Measurements from ENCODE around the gene IL21R.
"Not testable (repeated sequence)": the region's sequence is repeated elsewhere in the genome, so short reads cannot be mapped to it uniquely, and the experiment has no call there.

The IL21R gene

DNA sequence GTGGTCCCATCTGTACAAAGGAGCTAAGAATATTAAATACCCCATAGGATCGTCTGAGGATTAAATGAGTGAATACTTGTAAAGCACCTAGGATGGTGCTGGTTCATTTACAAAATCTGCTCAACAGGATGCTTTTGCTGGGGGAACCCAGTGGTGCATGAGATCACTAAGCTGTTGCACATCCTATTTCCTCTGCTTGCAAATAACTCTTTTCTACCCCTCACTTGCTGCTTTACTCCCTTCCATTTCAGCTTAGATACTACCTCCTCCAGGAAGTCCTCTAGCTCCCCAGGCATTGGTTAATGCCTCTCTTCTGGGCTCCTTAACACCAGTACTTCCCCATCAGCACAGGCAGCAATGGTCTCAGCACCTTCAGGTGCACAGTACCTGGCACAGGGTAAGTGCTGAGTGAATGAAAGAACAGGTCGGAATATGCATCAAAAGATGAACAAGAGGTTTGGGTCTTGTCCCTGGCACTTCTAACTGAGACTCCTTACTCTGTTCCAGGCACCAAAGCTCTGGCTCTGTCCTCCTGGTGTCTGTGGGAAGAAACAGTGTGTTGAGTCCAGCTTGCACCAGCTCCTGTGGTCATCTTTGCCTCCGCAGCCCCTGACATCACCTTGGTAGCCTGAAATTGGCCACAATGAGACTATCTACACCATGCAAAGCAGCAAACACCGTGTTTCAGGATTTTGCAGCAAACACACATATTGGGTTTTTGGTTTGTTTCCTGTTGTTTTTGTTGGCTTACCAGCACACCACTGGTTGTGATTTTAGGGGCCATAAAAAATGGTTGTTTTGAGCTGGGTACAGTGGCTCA is 24.1 kb upstream of the IL21R start:
- no peak for DNase-seq

DNA sequence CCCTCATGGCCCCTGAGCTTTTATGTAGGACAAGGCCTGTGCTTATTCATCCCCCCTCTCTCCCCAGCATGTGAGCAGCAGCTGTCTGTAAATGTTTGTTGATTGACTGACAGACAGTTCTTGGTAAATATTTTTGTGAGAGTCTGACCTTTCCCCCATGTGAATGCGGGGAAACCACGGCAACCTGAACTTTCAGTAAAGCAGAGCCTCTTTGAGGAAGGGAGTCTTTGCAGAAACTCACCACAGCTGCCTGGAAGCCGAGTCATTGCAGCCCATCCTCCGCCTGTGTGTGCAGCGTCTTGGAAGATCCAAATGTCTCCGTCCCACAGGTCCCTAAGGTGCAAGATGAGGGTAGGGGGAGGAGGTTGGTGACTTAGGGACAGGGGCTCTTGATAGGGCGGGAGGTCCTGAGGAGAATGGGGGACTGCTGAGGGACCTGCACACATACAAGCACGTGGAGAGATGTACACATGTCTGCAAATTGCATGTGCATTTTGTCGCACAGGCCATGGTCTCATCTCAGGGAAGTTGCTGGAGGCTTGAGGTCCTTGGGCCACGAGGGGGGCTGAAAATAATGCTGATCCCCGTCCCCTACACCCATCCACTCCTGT is 23.0 kb upstream of the IL21R start:
- DNase-seq = no peak

DNA sequence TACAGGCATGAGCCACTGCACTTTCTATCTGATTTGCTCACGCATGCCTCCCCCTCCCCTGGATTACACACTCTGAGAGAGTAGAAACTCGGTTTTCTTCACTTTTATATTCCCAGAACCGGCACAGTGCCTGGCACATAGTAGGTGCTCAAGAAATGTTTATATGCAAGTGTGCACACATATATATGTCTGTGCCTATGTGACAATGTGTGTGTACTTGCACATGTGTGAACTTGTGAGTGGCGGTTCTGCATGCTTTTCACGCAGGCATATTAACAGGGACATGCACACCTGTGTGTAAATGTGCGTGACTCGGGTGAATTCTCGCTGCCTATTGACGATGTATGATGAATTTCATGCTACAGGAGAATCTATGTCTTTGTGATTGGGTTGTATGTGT is 22.1 kb upstream of the IL21R start:
- no peak for DNase-seq

DNA sequence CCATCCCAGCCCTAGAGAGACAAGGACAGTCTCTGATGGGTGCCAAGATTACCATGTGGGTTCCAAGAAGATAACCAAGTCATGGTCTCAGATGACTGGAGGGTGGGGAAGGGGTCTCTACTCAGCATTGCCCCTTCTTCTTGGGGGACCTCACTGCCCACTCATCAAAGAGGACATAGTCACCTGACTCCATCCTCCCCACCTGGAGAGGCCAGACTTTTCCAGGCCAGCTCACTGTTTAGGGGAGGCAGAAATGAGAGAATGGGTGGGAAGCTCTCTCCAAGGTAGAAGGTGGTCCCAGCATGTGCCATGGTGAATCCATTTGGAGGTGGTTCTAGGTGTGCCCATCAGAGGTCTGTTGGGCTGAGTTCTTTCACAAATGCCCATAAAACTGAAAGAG is 20.7 kb upstream of the IL21R start:
- DNase-seq = no peak

DNA sequence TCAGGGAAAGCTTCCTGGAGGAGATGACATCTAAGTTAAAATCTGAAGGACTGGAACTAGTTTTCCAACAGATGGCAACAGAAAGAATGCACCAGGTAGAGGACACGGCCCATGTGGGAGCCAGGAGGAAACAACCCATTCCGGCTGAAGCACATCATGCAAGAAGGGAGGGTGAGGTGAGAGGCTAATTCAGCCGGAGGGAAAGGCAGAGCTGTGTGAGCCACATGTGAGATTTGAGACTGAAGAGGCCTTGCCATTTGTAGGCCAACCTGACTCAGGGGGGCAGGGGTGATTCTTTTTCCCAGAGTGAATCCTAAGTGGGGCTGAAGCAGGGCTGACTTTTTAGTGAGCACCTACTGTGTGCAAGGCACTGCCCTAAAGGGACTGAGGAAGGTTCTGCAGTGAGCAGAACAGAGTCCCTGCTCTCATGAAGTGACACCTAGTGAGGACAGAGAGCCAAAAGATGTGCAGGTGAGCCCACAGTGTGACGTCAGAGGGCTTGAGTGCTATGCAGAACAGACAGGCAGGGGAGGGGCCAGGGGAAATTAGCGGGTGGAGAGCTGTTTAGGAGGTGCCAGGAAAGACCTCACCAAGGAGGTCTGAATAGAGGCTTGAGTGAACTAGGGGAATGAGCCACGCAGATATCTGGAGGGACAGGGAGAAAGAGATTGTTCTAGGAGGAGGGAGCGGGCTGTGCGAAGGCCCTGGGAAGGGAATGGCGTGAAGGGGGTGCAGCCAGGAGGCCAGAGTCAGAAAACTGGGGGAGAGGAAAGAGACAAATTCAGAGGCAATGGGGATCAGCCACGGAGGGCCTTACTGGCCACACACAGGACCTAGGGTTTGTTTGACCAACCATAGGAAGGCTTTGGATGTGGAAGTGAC is 19.8 kb upstream of the IL21R start:
- peak; percentile 41 to 52 for DNase-seq

DNA sequence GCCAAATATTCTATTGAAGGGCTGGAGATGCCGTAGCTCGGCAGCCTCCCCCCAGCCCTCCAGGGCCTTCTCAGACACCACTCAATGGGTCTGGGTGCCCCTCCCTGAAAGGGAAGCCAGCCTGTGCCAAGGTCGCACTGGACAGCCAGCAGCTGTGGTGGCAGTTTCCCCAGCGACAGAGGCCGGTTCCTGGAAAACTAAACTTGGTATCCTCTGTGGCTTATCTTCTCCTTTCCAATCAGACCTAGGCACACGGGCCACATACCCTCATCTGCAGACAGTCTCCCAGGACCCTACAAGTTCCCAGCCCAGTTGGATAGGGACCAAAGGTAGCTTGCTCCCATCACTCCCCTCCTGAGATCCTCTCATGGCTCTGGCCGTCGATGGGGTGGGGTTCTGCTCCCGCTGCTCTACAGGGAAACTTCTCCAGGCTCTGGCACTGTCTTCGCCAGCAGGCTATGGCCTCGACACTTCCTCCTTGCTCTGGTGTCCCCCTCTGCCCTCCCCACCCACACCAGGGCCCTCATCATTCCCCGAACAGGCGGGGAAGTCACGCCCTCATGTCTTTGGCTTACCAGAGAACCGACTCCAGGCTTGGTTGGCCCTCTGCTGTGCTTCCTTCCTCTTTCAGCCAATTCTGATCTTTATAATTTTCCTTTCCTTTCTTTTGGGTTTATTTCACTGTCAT is 18.3 kb upstream of the IL21R start:
- no peak for DNase-seq

DNA sequence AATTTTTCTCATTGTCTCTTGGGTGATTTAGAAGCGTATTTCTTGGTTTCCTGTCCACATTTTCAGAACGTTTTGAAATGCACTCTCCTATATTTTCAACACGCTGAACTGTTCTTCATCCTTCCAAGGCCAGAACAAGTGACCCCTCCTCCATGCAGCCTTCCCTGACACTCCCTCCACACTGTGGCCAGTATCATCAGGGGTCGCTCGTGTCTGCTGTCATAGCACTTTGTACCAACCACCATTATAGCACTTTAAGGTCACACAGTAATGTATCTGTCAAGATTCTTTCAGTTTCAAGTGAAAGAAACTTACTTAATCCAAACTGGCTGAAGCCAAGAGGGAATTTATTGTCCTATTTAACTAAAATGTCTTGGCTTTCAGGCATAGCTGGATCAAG is 17.5 kb upstream of the IL21R start:
- DNase-seq = no peak

DNA sequence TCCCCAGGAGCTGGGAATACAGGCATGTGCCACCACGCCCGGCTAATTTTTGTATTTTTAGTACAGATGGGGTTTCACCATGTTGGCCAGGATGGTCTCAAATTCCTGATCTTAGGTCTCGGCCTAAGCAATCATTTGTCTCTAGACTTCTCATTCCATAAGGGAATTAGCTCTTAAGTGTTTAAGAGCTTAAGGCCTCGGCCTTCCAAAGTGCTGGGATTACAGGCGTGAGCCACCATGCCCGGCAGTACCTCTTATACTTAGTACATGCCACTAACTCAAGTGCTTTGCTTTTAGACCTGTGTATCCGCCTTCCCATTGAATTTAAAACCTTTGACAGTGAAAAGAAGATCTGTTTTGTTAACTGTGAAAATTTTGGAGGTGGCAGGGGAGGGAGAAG is 16.6 kb upstream of the IL21R start:
- DNase-seq = no peak

DNA sequence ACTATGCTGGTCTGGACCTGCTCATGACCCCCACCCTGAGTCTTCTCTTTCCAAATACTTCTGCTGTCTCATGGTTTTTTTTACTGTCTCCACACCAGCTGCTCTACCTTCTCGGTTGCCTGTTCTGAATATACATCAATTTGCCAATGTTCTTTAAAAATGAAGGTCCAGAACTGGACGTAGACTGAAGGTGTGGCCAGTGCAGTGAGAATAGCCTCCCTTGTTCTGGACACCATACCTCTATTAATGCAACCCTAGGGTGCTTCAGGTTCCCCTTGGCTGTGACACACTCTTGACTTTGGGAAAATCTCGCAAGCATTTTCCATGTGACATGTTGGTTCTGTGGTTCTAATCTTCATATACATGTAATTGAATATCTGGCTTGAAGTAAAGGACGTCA is 15.3 kb upstream of the IL21R start:
- DNase-seq = no peak

DNA sequence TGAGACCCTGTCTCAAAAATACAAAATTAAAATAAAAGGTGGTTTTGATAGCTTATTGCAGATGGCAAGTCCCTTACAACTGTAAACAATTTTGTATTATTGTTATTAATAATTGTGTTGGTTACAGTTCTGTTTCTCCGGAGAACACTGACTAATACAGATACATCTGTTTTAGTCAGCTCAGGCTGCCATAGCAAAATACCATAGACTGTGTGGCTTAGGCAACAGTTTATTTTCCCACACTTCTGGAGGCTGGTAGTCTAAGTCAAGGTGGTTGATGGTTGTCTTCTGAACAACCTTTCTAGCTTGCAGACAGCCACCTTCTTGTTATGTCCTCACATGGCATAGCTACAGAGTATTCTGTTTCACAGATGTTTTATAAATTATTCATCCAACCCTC is 14.2 kb upstream of the IL21R start:
- no peak for DNase-seq

DNA sequence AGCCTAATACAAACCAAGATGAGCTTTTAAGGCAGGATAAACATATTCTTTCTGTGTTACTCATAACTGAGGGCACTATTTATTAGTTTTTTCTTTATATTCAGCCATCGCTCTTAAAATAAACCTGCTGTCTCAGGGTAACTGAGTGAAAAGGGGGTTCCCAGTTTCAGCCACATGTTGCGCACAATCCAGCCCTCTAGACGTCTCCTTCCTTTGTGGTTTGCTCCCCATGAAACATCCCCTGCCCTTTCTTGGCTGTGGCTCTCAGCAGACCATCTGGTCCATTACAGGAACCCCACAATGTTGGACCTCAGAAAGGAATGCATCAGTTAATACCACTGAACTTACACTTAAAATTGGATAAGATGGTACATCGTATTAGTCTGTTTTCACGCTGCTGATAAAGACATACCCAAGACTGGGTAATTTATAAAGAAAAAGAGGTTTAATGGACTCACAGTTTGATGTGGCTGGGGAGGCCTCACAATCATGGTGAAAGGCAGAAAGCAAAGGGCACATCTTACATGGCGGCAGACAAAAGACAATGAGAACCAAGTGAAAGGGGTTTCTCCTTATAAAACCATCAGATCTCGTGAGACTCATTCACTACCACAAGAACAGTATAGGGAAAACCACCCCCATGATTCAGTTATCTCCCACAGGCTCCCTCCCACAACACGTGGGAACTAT is 12.6 kb upstream of the IL21R start:
- DNase-seq = no peak

DNA sequence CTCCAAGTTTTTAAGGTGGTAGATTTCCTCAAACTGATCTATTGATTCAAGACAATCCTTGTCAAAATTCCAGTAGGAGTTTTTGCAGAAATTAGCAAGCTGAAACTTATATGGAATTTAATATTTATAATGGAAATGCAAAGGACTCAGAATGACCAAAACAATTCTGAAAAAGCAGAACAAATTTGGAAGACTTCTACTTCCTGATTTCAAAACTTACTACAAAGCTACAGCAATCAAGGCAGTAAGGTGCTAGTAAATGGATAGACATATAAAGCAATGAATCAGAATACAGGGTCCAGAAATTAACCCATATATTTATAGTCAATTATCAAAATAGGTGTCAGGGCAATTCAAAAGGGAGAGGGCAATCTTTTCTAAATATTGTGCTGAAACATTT is 11.8 kb upstream of the IL21R start:
- DNase-seq = no peak

DNA sequence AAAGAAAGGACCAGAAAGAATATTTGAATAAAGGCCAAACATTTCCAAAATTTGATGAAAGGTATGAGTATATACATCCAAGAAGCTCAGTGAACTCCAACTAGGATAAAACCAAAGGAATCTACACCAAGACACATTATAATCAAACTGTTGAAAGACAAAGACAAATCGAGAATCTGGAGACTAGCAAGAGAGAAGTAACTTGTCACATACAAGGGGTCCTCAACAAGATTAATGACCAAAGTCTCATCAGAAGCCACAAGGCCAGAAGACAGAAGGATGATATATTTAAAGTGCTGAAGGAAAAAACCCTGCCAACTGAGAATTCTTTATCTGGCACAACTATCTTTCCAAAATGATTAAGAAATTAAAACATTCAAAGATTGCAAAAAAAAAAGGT is 9.3 kb upstream of the IL21R start:
- DNase-seq = no peak

DNA sequence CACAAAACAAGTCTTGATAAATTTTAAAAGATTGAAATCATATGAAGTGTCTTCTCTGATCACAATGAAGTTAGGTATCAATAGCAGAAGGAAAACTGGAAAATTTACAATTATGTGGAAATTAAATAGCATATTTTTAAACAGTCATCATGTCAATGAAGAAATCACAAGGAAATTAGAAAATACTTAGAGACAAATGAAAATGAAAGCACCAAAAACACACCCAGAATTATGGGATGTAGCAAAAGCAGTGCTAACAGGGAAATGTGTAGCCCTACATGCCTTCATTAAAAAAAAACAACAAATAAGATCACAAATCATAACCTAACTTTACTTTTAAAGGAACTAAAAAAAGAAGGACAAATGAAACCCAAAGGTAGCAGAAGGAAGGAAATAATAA is 7.5 kb upstream of the IL21R start:
- DNase-seq = no peak

DNA sequence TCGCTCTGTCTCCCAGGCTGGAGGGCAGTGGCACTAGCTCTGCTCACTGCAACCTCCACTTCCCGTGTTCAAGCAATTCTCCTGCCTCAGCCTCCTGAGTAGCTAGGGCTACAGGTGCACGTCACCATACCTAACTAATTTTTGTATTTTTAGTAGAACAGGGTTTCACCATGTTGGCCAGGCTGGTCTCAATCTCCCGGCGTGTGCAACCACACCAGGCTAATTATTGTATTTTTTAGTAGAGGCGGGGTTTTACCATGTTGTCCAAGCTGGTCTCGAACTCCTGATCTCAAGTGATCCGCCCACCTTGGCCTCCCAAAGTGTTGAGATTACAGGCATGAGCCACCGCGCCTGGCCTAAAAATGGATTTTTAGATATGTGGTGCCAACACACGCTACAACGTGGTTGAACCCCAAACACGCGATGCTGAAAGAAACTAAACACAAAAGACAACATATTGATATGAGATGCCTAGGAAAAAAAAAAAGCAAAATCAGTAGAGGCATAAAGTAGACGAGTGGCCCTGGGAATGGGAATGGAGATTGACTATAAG is 3.6 kb upstream of the IL21R start:
- not testable (repeated sequence) for DNase-seq

DNA sequence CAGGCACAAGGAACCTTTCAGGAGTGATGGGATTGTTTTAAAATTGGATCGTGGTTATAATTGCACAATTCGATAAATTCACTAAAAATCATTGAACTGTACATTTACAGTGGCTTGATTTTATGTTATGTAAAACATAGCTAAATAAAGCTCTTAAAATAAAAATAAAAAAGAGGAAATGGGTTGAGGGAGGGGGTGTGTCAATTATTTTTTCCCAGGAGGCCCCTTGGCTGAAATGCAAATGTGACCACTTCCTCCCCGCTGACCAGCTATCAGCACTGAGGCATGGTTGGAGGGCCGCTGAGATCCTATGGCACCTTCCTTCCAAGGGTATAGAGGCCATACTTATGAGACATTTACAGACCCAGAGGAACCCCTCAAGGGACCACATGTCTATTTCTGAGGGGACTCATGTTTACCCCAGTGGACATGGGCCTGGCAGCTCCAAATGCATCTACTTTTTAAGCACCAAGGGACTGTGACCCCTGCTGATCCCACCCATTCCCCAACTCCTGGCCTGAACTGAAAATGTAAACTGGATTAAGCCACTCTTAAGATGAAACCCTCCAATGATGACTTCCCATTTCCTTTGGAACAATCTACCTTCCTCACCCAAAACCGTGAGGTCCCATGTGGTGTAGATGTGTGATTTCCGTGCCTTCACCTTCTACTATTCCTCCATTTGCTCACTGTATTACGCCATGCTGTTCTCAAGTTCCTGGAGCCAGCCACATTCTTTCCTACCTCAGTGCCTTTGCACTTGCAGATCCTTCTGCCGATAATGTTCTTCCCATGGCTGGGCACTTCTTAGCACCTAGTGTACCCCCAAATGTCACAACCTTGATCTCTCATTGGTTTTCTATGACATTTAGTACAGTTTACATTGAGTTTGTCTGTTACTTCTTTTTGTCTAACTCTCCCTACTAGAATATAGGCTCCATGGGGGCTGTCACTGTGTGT is 2.8 kb upstream of the IL21R start:
- no peak for DNase-seq

DNA sequence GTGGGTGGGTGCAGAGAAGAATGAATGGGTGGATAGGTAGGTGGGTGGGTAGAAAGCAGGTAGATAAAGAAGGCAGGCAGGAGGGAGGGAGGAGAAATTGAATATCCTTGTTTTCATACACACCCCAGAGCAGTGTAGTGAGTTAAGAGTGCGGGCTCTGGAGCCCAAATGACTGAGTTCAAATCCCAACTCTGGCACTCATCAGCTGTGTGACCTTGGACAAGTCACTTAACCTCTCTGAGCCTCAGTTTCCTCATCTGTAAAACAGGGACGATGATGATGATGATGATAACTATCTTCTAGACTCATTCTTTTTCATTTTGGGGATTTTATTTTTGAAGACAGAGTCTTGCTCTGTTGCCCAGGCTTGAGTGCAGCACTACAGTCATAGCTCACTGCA is 2.0 kb upstream of the IL21R start:
- no peak for DNase-seq

DNA sequence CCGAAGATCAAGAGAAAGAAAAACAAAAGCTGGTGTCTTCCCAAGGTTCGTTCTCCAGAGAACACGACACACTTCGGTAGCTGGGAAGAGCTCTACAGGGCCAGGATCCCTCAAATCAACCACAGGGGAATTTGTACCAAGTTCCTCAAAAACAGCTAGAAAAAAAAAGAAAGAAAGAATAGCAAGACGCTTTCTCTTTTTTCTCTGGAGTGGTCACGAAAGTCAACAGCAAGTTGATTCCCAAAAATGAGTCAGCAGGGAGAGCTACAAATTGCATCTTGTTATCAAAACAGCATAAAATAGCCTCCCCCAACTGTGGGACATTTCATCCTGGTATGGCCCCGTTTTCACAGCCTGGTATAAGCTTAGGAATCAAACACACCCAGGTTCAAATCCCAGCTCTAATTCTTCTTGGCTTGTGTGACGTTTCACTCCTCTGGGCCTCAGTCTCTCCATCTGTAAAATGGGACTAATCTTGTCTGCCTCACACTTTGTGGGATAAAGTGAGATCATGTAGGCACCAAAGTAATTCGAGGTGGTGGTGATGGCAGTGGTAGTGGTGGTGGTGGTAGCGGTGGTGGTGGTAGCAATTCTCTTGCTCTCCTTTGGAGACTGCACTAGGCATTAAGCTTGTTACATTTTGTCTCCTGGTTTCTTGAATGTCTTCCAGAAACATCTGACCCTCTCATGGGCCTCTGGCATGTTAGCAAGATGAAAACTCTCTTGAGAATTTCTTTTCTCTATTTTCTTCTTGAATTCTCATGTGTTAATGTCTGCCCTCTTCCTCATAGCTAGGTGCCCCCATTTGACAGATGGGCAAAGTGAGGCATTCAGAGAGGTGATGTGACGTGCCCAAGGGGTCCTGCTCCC is 988 bp upstream of the IL21R start:
- no peak for DNase-seq

DNA sequence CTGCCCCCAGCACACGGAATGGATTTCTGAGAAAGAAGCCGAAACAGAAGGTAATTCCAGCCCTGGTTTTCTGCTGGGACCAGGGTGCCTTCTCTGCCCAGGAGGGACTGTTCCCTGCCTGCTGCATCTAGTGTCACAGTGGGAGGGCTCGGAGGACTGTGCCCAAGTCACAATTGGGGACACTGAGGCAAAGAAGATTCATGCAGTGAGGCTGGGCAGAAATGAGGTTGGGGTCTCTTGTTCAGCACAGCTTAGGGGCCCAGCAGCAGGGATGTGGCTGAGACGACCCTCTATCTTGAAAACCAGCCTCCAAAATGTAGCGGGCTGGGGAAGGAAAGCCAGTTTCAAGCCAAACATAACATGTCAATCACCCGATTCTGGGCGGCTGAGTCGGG is 592 bp downstream of the IL21R start:
- DNase-seq = no peak

DNA sequence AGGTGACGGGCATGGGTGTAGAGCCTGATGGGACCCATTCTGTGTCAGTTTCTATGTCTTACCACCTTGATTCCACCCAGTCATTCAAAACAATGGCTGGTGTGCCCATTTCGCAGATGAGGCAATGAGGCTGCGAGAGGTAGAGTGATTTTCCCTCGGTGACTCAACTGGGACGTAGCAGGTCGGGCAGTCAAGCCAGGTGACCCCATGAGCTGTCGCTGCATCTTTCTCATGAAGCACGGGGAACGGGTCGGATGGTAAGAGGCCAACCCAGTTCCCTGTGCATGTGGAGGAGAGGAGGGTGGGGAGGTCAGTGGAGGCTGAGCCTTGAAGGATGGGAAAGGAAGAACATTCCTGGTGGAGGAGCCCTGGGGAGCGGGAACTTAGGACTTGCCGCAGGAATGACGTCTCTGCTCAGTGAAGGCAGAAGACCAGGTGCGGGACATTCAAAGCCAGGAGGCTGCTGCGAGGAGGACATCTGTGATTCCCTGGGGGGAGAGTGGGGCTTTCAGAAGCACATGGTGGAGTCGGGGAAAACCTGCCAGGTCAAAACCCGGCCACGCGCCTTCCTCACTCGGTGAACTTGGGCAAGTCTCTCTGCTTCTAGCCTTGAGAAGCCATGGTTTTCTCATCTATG is 1.1 kb downstream of the IL21R start:
- no peak for DNase-seq
